Glutamatergic neuron (in vitro differentiated cells): ENCODE data around the gene CXorf58. TPM values are rescaled to one million over a fixed set of nuclear protein-coding genes. Genes with fewer than 3 reads are reported as not detected.
A peak's percentile ranks its signal among the peaks of the same experiment; 100 is the strongest.

Source experiments
- DNase-seq: peaks from one replicate; pipeline ENCODE4 v3.0.0; 2022
- H3K27ac Mint-ChIP-seq: one replicate; pipeline ENCODE4 v1.8.0; 2020; ENCODE audit warnings: mild to moderate bottlenecking, mixed read lengths, inconsistent platforms; ENCODE audit not compliant: unreplicated experiment
- H3K27me3 Mint-ChIP-seq: one replicate; pipeline ENCODE4 v1.8.0; 2020; ENCODE audit warnings: mild to moderate bottlenecking, moderate library complexity, mixed read lengths, inconsistent platforms; ENCODE audit not compliant: unreplicated experiment
- H3K36me3 Mint-ChIP-seq: one replicate; pipeline ENCODE4 v1.8.0; 2020; ENCODE audit warnings: mild to moderate bottlenecking, mixed read lengths, inconsistent platforms; ENCODE audit not compliant: unreplicated experiment
- H3K4me1 Mint-ChIP-seq: one replicate; pipeline ENCODE4 v1.8.0; 2020; ENCODE audit warnings: mild to moderate bottlenecking, low read depth, mixed read lengths, inconsistent platforms; ENCODE audit not compliant: unreplicated experiment
- H3K4me3 Mint-ChIP-seq: one replicate; pipeline ENCODE4 v1.8.0; 2020; ENCODE audit warnings: mild to moderate bottlenecking, mixed read lengths, inconsistent platforms; ENCODE audit not compliant: unreplicated experiment
- H3K9me3 Mint-ChIP-seq: one replicate; pipeline ENCODE4 v1.8.0; 2020; ENCODE audit warnings: mild to moderate bottlenecking, moderate library complexity, mixed read lengths, inconsistent platforms; ENCODE audit not compliant: unreplicated experiment
- CTCF ChIP-seq: fragments of 200-600 bp; sonication (generic); IDR thresholded peaks from one replicate; pipeline ENCODE4 v1.5.0; 2021; ENCODE audit not compliant: partially characterized antibody, unreplicated experiment
- total RNA-seq: library from RNA; stranded (reverse); fragmentation: NEBNext Ultra II Directional; extraction: Animal tissue kit (Norgen Biotek cat#: 25700); gene quantifications from one replicate; pipeline ENCODE4 v1.2.1, GENCODE V29; 2021; ENCODE audit not compliant: unreplicated experiment

CXorf58 gene
- total RNA-seq, 1 donor from 2014 or later, result not detected

- no peak for DNase-seq
- H3K27ac Mint-ChIP-seq, result no peak overlapping the region
- H3K27me3 Mint-ChIP-seq, result no peaks in the 10 kb centered on the region
- no peaks in the 10 kb centered on the region for H3K4me1 Mint-ChIP-seq
- TF ChIP-seq CTCF, result no peak
- H3K9me3 Mint-ChIP-seq, result no peaks in the 10 kb centered on the region
- no peaks in the 10 kb centered on the region for H3K36me3 Mint-ChIP-seq
- H3K4me3 Mint-ChIP-seq, result no peak overlapping the region
These were observed 37.8 kb upstream of the CXorf58 start for GRCh38 chrX:23870041-23870440.

GRCh38 chrX:23871905-23872546, 35.8 kb upstream of the CXorf58 start:
- no peaks in the 10 kb centered on the region for H3K4me1 Mint-ChIP-seq
- no peak overlapping the region for H3K27ac Mint-ChIP-seq
- no peaks in the 10 kb centered on the region for H3K27me3 Mint-ChIP-seq
- H3K4me3 Mint-ChIP-seq, result no peak overlapping the region
- TF ChIP-seq CTCF, result no peak
- no peaks in the 10 kb centered on the region for H3K9me3 Mint-ChIP-seq
- no peaks in the 10 kb centered on the region for H3K36me3 Mint-ChIP-seq
- DNase-seq, result no peak

GRCh38 chrX:23879380-23880090, 28.3 kb upstream of the CXorf58 start:
- Mint-ChIP-seq H3K27me3 (no peaks in the 10 kb centered on the region), H3K9me3 (no peaks in the 10 kb centered on the region), H3K36me3 (no peaks in the 10 kb centered on the region), H3K27ac (no peak overlapping the region), H3K4me3 (no peak overlapping the region), H3K4me1 (peaks cover 5% of the 10 kb centered on the region)
- DNase-seq, result no peak
- no peak for TF ChIP-seq CTCF

- TF ChIP-seq CTCF, result no peak
- H3K27me3 Mint-ChIP-seq, result peaks cover 1% of the 10 kb centered on the region
- H3K9me3 Mint-ChIP-seq, result no peaks in the 10 kb centered on the region
- H3K27ac Mint-ChIP-seq, result peak overlapping the region; percentile 40
- H3K4me1 Mint-ChIP-seq, result peaks cover 5% of the 10 kb centered on the region
- no peak for DNase-seq
- no peak overlapping the region for H3K4me3 Mint-ChIP-seq
- H3K36me3 Mint-ChIP-seq, result no peaks in the 10 kb centered on the region
These were observed 24.0 kb upstream of the CXorf58 start for GRCh38 chrX:23883737-23884354.
